Fibroblast of skin of left biceps (primary cell): ENCODE results near the gene ARSK.

Experiments
- DNase-seq, 2 experiments: peaks; one replicate each; pipeline ENCODE4 v3.0.0-alpha.2; 2013; ENCODE audit warnings: low read depth in 2 of 2

The ARSK gene

GRCh38 chr5:95647886-95648860 is 93.3 kb downstream of the ARSK start:
- DNase-seq = no peak

GRCh38 chr5:95649274-95649673 is 94.4 kb downstream of the ARSK start:
- no peak for DNase-seq

- no peak for DNase-seq
Measured at GRCh38 chr5:95649842-95650620, 95.1 kb downstream of the ARSK start.

- DNase-seq = no peak
Measured at GRCh38 chr5:95652849-95653248, 97.9 kb downstream of the ARSK start.

- DNase-seq = no peak
Measured at GRCh38 chr5:95654196-95654595, 99.3 kb downstream of the ARSK start.
